MCF 10A (cell line): Measurements from ENCODE around the gene LAMTOR5. TPM values are rescaled to one million over a fixed set of nuclear protein-coding genes. Genes with fewer than 3 reads are reported as not detected.

Experiments
- Bru-seq: library from RNA; stranded (reverse); fragments of 400-500 nt; gene quantifications from one replicate; lab custom pipeline; 2021; lab: Mats Ljungman, UMichigan
- BruChase-seq, 2 experiments: library from RNA; stranded (reverse); fragments of 400-500 nt; gene quantifications; one replicate each; lab custom pipeline; 2021; lab: Mats Ljungman, UMichigan
- BruUV-seq: library from RNA; stranded (reverse); fragments of 400-500 nt; replicated peaks from 2 replicates; lab custom pipeline; 2021; lab: Mats Ljungman, UMichigan
- CTCF ChIA-PET: fragments of 300-600 bp; sonication (Branson Sonifier 250); formaldehyde crosslinking; extraction: SDS; loops from one replicate; lab custom pipeline; 2021; ENCODE audit warnings: antibody characterized with exemption, inconsistent platforms; lab: Yijun Ruan, JAX
- POLR2A ChIA-PET: fragments of 300-600, 350-650 bp; sonication (Branson Sonifier 250); formaldehyde crosslinking; extraction: SDS; loops from one replicate; lab custom pipeline; 2020; ENCODE audit warnings: antibody characterized with exemption, inconsistent platforms; lab: Yijun Ruan, JAX
- DNase-seq: peaks from one replicate; pipeline ENCODE4 v3.0.0-alpha.2; 2018; ENCODE audit not compliant: unreplicated experiment
- H3K27ac Mint-ChIP-seq: one replicate; pipeline ENCODE4 v1.8.0; 2022; ENCODE audit warnings: mild to moderate bottlenecking, low read depth, mixed read lengths; ENCODE audit not compliant: unreplicated experiment
- H3K27me3 Mint-ChIP-seq: one replicate; pipeline ENCODE4 v1.8.0; 2022; ENCODE audit warnings: mixed read lengths; ENCODE audit not compliant: insufficient read depth, unreplicated experiment
- H3K36me3 Mint-ChIP-seq: one replicate; pipeline ENCODE4 v1.8.0; 2022; ENCODE audit warnings: mild to moderate bottlenecking, moderate library complexity, mixed read lengths; ENCODE audit not compliant: insufficient read depth, unreplicated experiment
- H3K4me1 Mint-ChIP-seq: one replicate; pipeline ENCODE4 v1.8.0; 2022; ENCODE audit warnings: mixed read lengths; ENCODE audit not compliant: insufficient read depth, unreplicated experiment
- H3K4me3 Mint-ChIP-seq: one replicate; pipeline ENCODE4 v1.8.0; 2022; ENCODE audit warnings: mild to moderate bottlenecking, moderate library complexity, mixed read lengths; ENCODE audit not compliant: unreplicated experiment
- H3K9me3 Mint-ChIP-seq: one replicate; pipeline ENCODE4 v1.8.0; 2022; ENCODE audit warnings: mixed read lengths; ENCODE audit not compliant: unreplicated experiment
- intact Hi-C: fragments of 100-400 bp; cut with micrococcal nuclease; formaldehyde crosslinking; loops from 2 replicates; pipeline ENCODE4 v1.14.1; 2022
- long read RNA-seq: library from polyadenylated mRNA; stranded (forward); transcript quantifications from one replicate; pipeline ENCODE4 v2.0.0, GENCODE V29; 2022
- total RNA-seq: library from RNA; stranded (reverse); gene quantifications from 2 replicates; pipeline ENCODE4 v1.2.3, GENCODE V29; 2022
- TF ChIP-seq, protein P1 (sequence below): fragments of 200-600 bp; IDR thresholded peaks from one replicate; pipeline ENCODE4 v1.8.0; 2022; ENCODE audit warnings: antibody characterized with exemption, mild to moderate bottlenecking; ENCODE audit not compliant: unreplicated experiment

The LAMTOR5 gene
- total RNA-seq (111 and 127 TPM in 2 replicates), Bru-seq, nascent RNA (percentile 94 among the genes with signal in this experiment), BruChase-seq, experiment 1, labeled RNA remaining after a 6-hour chase (percentile 98 among the genes with signal in this experiment), BruChase-seq, experiment 2, labeled RNA remaining after a 2-hour chase (percentile 95 among the genes with signal in this experiment)
- long read RNA-seq, transcript LAMTOR5-206 (4 exons, 634 nt) = major isoform, 120 of 131 reads
- long read RNA-seq, partial matches to known transcripts = 0 of 131 reads
- long read RNA-seq, other reads (novel, unspliced or antisense) = 2 of 131 reads

DNA sequence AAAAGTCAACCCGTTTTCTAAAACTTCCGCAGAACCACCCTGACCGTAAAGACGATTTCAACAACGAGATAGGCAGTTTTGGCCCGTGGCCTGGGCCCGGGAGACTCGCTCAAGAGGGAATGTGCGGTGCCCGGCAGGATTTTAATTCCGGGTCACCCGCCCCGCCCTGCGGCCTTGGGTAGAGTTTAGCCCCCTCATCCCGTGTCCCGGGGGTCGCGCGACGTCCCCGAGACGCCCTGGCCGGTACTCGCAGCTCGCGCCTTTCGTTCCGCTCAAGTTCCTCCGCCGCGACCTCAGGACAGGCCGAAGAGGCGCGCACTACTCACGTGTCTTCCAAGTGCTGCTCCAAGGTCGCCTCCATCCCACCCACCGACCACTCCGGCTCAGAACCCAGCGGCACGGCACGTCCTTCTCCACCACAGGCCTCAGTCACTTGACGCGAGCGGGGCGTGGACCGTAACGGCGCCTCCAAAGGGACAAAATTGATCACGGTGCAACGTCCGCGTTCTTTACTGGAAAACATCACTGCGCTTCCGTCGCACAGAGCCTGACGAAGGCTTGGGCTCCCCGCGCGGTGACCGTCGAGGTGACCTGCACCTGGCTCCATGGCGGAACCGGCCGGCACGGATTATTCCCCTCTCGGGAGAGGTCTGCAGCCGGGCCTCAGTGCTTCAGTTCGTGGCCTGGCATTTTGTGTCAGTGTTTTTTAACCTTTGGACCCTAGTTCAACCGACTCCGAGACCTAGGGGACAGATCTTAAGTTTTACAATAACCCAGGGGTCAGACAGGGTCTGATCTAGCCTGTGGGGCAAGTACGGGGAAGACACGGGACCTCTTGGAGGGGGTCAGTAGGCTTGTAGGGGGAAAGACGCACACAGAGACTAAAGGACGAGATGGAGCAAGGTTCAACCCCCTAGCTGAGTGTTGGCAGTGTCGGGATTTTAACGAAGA, at the start of gene LAMTOR5:
TSS of gene LAMTOR5 (minus strand) at position 435 of the 951 bp plus-strand sequence. CDS start at position 361, 74 bp downstream.
- peak; percentile 90 for DNase-seq
- Mint-ChIP-seq H3K4me3 (peak within 1 kb of the TSS; percentile 100), H3K4me1 (peaks cover 9% of the 10 kb centered on the region), H3K9me3 (no peaks in the 10 kb centered on the region), H3K27ac (peak within 1 kb of the TSS; percentile 100), H3K27me3 (no peaks in the 10 kb centered on the region), H3K36me3 (peaks cover 27% of the 10 kb centered on the region)
- TF ChIP-seq, protein P1, sequence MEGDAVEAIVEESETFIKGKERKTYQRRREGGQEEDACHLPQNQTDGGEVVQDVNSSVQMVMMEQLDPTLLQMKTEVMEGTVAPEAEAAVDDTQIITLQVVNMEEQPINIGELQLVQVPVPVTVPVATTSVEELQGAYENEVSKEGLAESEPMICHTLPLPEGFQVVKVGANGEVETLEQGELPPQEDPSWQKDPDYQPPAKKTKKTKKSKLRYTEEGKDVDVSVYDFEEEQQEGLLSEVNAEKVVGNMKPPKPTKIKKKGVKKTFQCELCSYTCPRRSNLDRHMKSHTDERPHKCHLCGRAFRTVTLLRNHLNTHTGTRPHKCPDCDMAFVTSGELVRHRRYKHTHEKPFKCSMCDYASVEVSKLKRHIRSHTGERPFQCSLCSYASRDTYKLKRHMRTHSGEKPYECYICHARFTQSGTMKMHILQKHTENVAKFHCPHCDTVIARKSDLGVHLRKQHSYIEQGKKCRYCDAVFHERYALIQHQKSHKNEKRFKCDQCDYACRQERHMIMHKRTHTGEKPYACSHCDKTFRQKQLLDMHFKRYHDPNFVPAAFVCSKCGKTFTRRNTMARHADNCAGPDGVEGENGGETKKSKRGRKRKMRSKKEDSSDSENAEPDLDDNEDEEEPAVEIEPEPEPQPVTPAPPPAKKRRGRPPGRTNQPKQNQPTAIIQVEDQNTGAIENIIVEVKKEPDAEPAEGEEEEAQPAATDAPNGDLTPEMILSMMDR = no peak
- ChIA-PET CTCF (interaction anchor here (0.9 to 16.5 kb wide), 12 partner anchors 16 to 204 kb away, joined by 3 to 808 read pairs (median 10); partner anchors contain the start of gene PROK1), POLR2A (interaction anchor here (0.6 to 4.8 kb wide), 26 partner anchors 11 to 373 kb away, joined by 3 to 114 read pairs (median 4); partner anchors contain the start of genes RBM15 and STRIP1)
- TSS peak; percentile 82 for BruUV-seq
- intact Hi-C loops = loop anchor here (1.0 kb wide), 2 partner anchors 53 to 204 kb away; no protein-coding TSS in a partner anchor

DNA sequence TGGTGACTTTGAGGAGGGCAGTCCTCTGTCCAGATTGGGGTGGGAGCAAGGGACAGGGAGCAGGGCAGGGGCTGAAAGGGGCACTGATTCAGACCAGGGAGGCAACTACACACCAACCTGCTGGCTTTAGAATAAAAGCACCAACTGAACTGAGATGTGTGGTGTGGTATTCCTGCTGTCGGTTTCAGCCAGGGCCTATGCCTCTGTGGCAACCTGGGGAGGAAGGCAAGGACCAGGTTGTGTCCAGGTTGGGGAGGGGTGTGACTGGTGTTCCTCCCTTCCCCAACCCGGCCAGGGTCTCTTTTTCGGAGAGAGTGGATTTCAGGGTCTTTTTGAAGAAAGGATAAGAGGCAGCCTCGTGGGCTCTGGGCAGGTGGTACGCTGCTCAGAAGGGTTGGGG, 49.7 kb upstream of the LAMTOR5 start:
- POLR2A ChIA-PET = interaction anchor here (0.6 kb wide), 1 partner anchor 39 kb away, joined by 3 read pairs; no protein-coding TSS in a partner anchor
- intact Hi-C loops = no loop called here

DNA sequence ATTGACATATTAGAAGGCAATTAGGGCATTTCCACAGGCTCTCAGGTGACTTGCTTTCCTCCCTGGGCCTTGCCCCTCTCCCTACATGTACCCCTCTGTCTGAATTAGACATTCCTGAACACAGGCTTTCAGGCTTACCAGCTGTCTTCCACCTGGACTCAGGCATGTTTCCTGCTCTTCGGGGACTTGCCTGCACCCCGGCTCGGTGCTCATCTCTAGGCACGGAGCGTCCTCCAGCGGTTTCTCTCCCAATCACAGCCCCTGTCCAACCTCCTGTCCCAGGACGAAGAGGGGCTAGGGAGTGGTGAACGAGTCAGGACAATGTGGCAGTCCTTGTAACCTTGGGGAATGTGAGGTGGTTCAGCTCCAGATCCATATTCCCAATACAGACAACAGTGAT, 47.7 kb upstream of the LAMTOR5 start:
- intact Hi-C loops = no loop called here
- H3K27me3 Mint-ChIP-seq = peaks cover 37% of the 10 kb centered on the region
- H3K27ac Mint-ChIP-seq = no peak overlapping the region
- H3K9me3 Mint-ChIP-seq = no peaks in the 10 kb centered on the region
- BruUV-seq = no TSS peak
- CTCF ChIA-PET = interaction anchor here (1.2 to 20.7 kb wide), 5 partner anchors 20 to 251 kb away, joined by 5 to 808 read pairs (median 273); partner anchors contain the start of genes KCNC4 and LAMTOR5
- no peak for DNase-seq
- POLR2A ChIA-PET = interaction anchor here (0.6 to 1.6 kb wide), 2 partner anchors 42 to 49 kb away, joined by 3 read pairs; no protein-coding TSS in a partner anchor
- no peaks in the 10 kb centered on the region for H3K4me1 Mint-ChIP-seq
- H3K36me3 Mint-ChIP-seq = peaks cover 10% of the 10 kb centered on the region
- no peak overlapping the region for H3K4me3 Mint-ChIP-seq
- TF ChIP-seq, protein P1 = no peak

More for the DNA sequence above, 49.7 kb upstream of the LAMTOR5 start:
- peak overlapping the region; percentile 12 for H3K27ac Mint-ChIP-seq
- H3K9me3 Mint-ChIP-seq = no peaks in the 10 kb centered on the region
- BruUV-seq = no TSS peak
- H3K36me3 Mint-ChIP-seq = peaks cover 8% of the 10 kb centered on the region
- TF ChIP-seq, protein P1 = no peak
- CTCF ChIA-PET = interaction anchor here (0.5 to 20.7 kb wide), 4 partner anchors 39 to 253 kb away, joined by 4 to 808 read pairs (median 288); partner anchors contain the start of genes KCNC4 and LAMTOR5
- peaks cover 17% of the 10 kb centered on the region for H3K27me3 Mint-ChIP-seq
- H3K4me1 Mint-ChIP-seq = no peaks in the 10 kb centered on the region
- DNase-seq = no peak
- no peak overlapping the region for H3K4me3 Mint-ChIP-seq
